GM21737 (cell line): ENCODE data around the gene EXD3.
"Not testable (repeated sequence)": the region's sequence is repeated elsewhere in the genome, so short reads cannot be mapped to it uniquely, and the experiment has no call there.

ENCODE experiments used
- ATAC-seq: cut with Tn5 transposase; IDR thresholded peaks from one replicate; pipeline ENCODE4 v1.9.1; 2021; ENCODE audit warnings: mild to moderate bottlenecking, moderate library complexity; ENCODE audit not compliant: unreplicated experiment

EXD3 gene

GRCh38 chr9:137416006-137416562 lies 6.9 kb downstream of the EXD3 start:
- no peak for ATAC-seq

- no peak for ATAC-seq
These were observed 7.5 kb downstream of the EXD3 start for GRCh38 chr9:137415451-137415850.

GRCh38 chr9:137412431-137412830 lies 10.5 kb downstream of the EXD3 start:
- no peak for ATAC-seq

GRCh38 chr9:137411645-137412380 lies 11.1 kb downstream of the EXD3 start:
- ATAC-seq: no peak

GRCh38 chr9:137411260-137411644 lies 11.7 kb downstream of the EXD3 start:
- ATAC-seq: no peak

- no peak for ATAC-seq
These were observed 12.1 kb downstream of the EXD3 start for GRCh38 chr9:137410891-137411249.

GRCh38 chr9:137410236-137410890 lies 12.6 kb downstream of the EXD3 start:
- not testable (repeated sequence) for ATAC-seq

- ATAC-seq: no peak
These were observed 13.4 kb downstream of the EXD3 start for GRCh38 chr9:137409515-137409914.

GRCh38 chr9:137408651-137409405 lies 14.1 kb downstream of the EXD3 start:
- no peak for ATAC-seq

GRCh38 chr9:137407590-137408300 lies 15.2 kb downstream of the EXD3 start:
- ATAC-seq: no peak

- no peak for ATAC-seq
These were observed 15.9 kb downstream of the EXD3 start for GRCh38 chr9:137406876-137407589.

- ATAC-seq: no peak
These were observed 16.7 kb downstream of the EXD3 start for GRCh38 chr9:137406085-137406760.

GRCh38 chr9:137405677-137406081 lies 17.3 kb downstream of the EXD3 start:
- ATAC-seq: no peak

- ATAC-seq: no peak
These were observed 17.9 kb downstream of the EXD3 start for GRCh38 chr9:137404961-137405567.

- ATAC-seq: no peak
These were observed 19.7 kb downstream of the EXD3 start for GRCh38 chr9:137403269-137403668.

- no peak for ATAC-seq
These were observed 20.2 kb downstream of the EXD3 start for GRCh38 chr9:137402746-137403145.

- no peak for ATAC-seq
These were observed 24.1 kb downstream of the EXD3 start for GRCh38 chr9:137398561-137399468.

- ATAC-seq: no peak
These were observed 25.1 kb downstream of the EXD3 start for GRCh38 chr9:137397675-137398423.
